HepG2 (cell line): ENCODE data around the gene KCNJ14. TPM values are rescaled to one million over a fixed set of nuclear protein-coding genes. Genes with fewer than 3 reads are reported as not detected.

Experiments used
- ATAC-seq: fragments of 200-7000 bp; cut with Tn5 transposase; 3 replicates; pipeline ENCODE4 v1.9.1; 2020; ENCODE audit warnings: mild to moderate bottlenecking, moderate library complexity
- BruUV-seq: library from RNA; stranded (reverse); fragments of 400-500 nt; replicated peaks from 2 replicates; lab custom pipeline; 2021; lab: Mats Ljungman, UMichigan
- CTCF ChIA-PET: fragments of 300-600 bp; formaldehyde crosslinking; extraction: SDS; loops from one replicate; lab custom pipeline; 2021; ENCODE audit warnings: low total read pairs, inconsistent platforms, low intra/inter-chr PET ratio; lab: Yijun Ruan, JAX
- POLR2A ChIA-PET: fragments of 350-600 bp; sonication (Branson Sonifier 250); formaldehyde crosslinking; loops from one replicate; lab custom pipeline; 2020; ENCODE audit warnings: antibody characterized with exemption, inconsistent platforms; lab: Yijun Ruan, JAX
- DNase-seq: peaks from one replicate; pipeline ENCODE4 v3.0.0-alpha.2; 2015; ENCODE audit warnings: low spot score
- FAIRE-seq: peaks from 3 replicates; lab custom pipeline; 2011; peaks lifted over from hg19 to GRCh38; lab: Jason Lieb, UNC
- H2AFZ ChIP-seq: one replicate; pipeline ENCODE4 v1.6.1; 2011; ENCODE audit warnings: low read length, inconsistent platforms
- H3K27ac ChIP-seq: fragments of 300-600 bp; 3 replicates; pipeline ENCODE4 v1.8.0; 2011; ENCODE audit warnings: mixed run types, mild to moderate bottlenecking, mixed read lengths, low read length, inconsistent platforms; ENCODE audit not compliant: insufficient read depth; ENCODE audit errors: extremely low read length
- H3K27me3 ChIP-seq, 2 experiments: fragments of 200-600 bp in 1 of 2; 2 replicates in 1 of 2; 3 replicates in 1 of 2; pipeline versions ENCODE4 v1.6.0 to v1.8.0; 2011; ENCODE audit warnings: low read length in 2 of 2, mild to moderate bottlenecking in 2 of 2, moderate library complexity in 2 of 2, inconsistent platforms in 1 of 2; ENCODE audit not compliant: insufficient read depth in 2 of 2, control insufficient read depth in 1 of 2
- H3K36me3 ChIP-seq, 2 experiments: fragments of 200-600 bp in 1 of 2; replicated peaks in 1 of 2; 2 replicates in 1 of 2; 3 replicates in 1 of 2; pipeline versions ENCODE4 v1.5.1 to v1.8.0; 2011; ENCODE audit warnings: low read length in 2 of 2, inconsistent platforms in 1 of 2; ENCODE audit not compliant: insufficient read depth in 2 of 2, control insufficient read depth in 1 of 2
- H3K4me1 ChIP-seq: 2 replicates; pipeline ENCODE4 v1.5.1; 2012; ENCODE audit warnings: low read length, inconsistent platforms; ENCODE audit not compliant: insufficient read depth
- H3K4me2 ChIP-seq: 2 replicates; pipeline ENCODE4 v1.6.0; 2011; ENCODE audit warnings: low read depth, low read length, inconsistent platforms
- H3K4me3 ChIP-seq, 3 experiments: fragments of 200-600 bp in 1 of 3; sonication (generic), shearing (Covaris generic) in 1 of 3; replicated peaks in 1 of 3; 2 replicates each; pipeline ENCODE4 v1.5.1; 2011 to 2016; ENCODE audit warnings: low read length in 3 of 3, inconsistent platforms in 2 of 3, low read depth in 2 of 3, mild to moderate bottlenecking in 2 of 3, control low read depth in 1 of 3, mixed read lengths in 1 of 3; ENCODE audit not compliant: insufficient read depth in 1 of 3
- H3K79me2 ChIP-seq: one replicate; pipeline ENCODE4 v1.6.1; 2011; ENCODE audit warnings: low read length, inconsistent platforms; ENCODE audit not compliant: insufficient read depth
- H3K9ac ChIP-seq: 2 replicates; pipeline ENCODE4 v1.6.0; 2011; ENCODE audit warnings: mild to moderate bottlenecking, low read depth, low read length, inconsistent platforms; ENCODE audit not compliant: insufficient read depth
- H3K9me3 ChIP-seq: 2 replicates; pipeline ENCODE4 v1.5.1; 2012; ENCODE audit warnings: mild to moderate bottlenecking, low read length
- H4K20me1 ChIP-seq: 2 replicates; pipeline ENCODE4 v1.6.0; 2011; ENCODE audit warnings: inconsistent platforms, mild to moderate bottlenecking, low read length, moderate library complexity; ENCODE audit not compliant: insufficient read depth
- GATAD1 ChIP-seq: IDR thresholded peaks from 2 replicates; pipeline ENCODE4 v1.6.1; 2016; ENCODE audit warnings: missing genetic modification reagents, missing compliant biosample characterization
- HNRNPL ChIP-seq: fragments of 200-400 bp; formaldehyde crosslinking; IDR thresholded peaks from 2 replicates; pipeline ENCODE4 v1.6.1; 2017; ENCODE audit warnings: mild to moderate bottlenecking, low read depth, low read length
- JARID2 ChIP-seq: sonication (generic); formaldehyde crosslinking; IDR thresholded peaks from 2 replicates; pipeline ENCODE4 v1.8.1; 2023; ENCODE audit warnings: missing genetic modification reagents, inconsistent platforms; ENCODE audit not compliant: insufficient replicate concordance
- MATR3 ChIP-seq: sonication (generic); formaldehyde crosslinking; IDR thresholded peaks from 2 replicates; pipeline ENCODE4 v1.4.0; 2020; ENCODE audit warnings: missing genetic modification reagents
- ZKSCAN5 ChIP-seq: sonication (generic); formaldehyde crosslinking; IDR thresholded peaks from 2 replicates; pipeline ENCODE4 v1.5.1; 2020; ENCODE audit warnings: mild to moderate bottlenecking, missing genetic modification reagents
- WGBS: methylation state at CpG from one replicate; pipeline ENCODE4 v1.1.6; 2017; ENCODE audit warnings: low lambda C conversion rate; 5-methylcytosine and 5-hydroxymethylcytosine counted together
- in situ Hi-C: cut with HindIII; loops from 2 replicates; pipeline ENCODE4 v1.10.0; 2017; ENCODE audit warnings: low pct_unique_long_range_greater_than_20kb; ENCODE audit not compliant: extremely low pct_ligation_motif_present
- intact Hi-C: fragments of 100-400 bp; cut with micrococcal nuclease; formaldehyde crosslinking; loops from one replicate; pipeline ENCODE4 v1.10.0; 2022; ENCODE audit not compliant: unreplicated experiment
- polyA plus RNA-seq, 8 experiments: library from polyadenylated mRNA; depleted of rRNA in 3 of 8; stranded (reverse) in 7 of 8; unstranded in 1 of 8; fragments of >200 nt; fragmentation: Illumina TruSeq in 4 of 8; extraction: Trizol in 4 of 8; gene quantifications; 2 replicates each; pipeline versions ENCODE4 v1.2.1 to v1.2.3, GENCODE V29; 2011 to 2016; ENCODE audit warnings: low read depth in 4 of 8, missing spikeins in 1 of 8, mixed read lengths in 1 of 8; ENCODE audit not compliant: insufficient read depth in 1 of 8
- total RNA-seq, 5 experiments: library from RNA; depleted of rRNA; stranded (reverse); fragments of >200 nt; fragmentation: Illumina TruSeq; extraction: Trizol; gene quantifications; 2 replicates each; pipeline ENCODE4 v1.2.3, GENCODE V29; 2016; ENCODE audit warnings: low read depth in 1 of 5
- TF ChIP-seq, protein P1 (sequence below): sonication (generic); formaldehyde crosslinking; IDR thresholded peaks from 2 replicates; pipeline ENCODE4 v1.4.0; 2020; ENCODE audit warnings: missing genetic modification reagents

KCNJ14 gene
- total and polyA plus RNA-seq, 2 of the 13 experiments (the other 11 are each of a cell fraction or from before 2014, with no cell fraction given): 0.20 to 0.51 TPM

DNA sequence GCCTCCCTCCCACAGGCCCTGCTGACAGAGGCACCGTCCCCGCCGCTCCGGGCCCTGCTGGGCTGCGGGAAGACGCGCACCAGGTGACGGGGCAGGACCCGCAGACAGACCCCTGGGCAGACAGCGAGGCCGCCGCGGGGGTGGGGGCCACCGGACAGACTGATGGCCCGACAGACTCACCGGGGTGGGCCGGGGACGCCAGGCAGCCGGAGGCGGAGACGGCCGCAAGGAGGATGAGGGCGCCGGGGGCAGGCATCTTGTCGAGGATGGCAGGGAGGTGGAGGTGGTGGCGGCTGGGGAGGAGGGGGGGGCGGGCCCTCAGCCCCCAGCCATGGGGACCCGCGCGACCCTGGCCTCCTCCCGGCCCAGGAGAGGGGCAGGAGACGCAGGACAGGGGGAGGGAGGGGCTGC lies 56.0 kb downstream of the KCNJ14 start:
- Histone ChIP-seq H3K4me2 (no peak overlapping the region), H3K36me3 (no peaks in the 10 kb centered on the region), H3K79me2 (no peaks in the 10 kb centered on the region), H3K4me1 (peaks cover 21% of the 10 kb centered on the region), H3K9ac (no peak overlapping the region), H3K27ac (no peak overlapping the region), H2AFZ (no peak overlapping the region), H4K20me1 (no peaks in the 10 kb centered on the region), H3K4me3 (no peak overlapping the region), H3K27me3 (peaks cover 7 to 39% of the 10 kb centered on the region in 2 experiments; a peak in 4 of 5 replicates), H3K9me3 (no peaks in the 10 kb centered on the region)
- BruUV-seq: no TSS peak
- no peak for FAIRE-seq
- intact Hi-C loops (no loop called here), in situ Hi-C loops (no loop called here)
- CTCF ChIA-PET: no interaction called here
- POLR2A ChIA-PET: no interaction called here
- TF ChIP-seq, protein P1, sequence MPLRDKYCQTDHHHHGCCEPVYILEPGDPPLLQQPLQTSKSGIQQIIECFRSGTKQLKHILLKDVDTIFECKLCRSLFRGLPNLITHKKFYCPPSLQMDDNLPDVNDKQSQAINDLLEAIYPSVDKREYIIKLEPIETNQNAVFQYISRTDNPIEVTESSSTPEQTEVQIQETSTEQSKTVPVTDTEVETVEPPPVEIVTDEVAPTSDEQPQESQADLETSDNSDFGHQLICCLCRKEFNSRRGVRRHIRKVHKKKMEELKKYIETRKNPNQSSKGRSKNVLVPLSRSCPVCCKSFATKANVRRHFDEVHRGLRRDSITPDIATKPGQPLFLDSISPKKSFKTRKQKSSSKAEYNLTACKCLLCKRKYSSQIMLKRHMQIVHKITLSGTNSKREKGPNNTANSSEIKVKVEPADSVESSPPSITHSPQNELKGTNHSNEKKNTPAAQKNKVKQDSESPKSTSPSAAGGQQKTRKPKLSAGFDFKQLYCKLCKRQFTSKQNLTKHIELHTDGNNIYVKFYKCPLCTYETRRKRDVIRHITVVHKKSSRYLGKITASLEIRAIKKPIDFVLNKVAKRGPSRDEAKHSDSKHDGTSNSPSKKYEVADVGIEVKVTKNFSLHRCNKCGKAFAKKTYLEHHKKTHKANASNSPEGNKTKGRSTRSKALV (CRISPR knock-in tag): no peak
- TF ChIP-seq HNRNPL (no peak), ZKSCAN5 (no peak), GATAD1 (no peak), JARID2 (CRISPR knock-in tag) (no peak), MATR3 (CRISPR knock-in tag) (no peak)
- DNase-seq: no peak
- ATAC-seq: no peak
- 7% methylated on average over 11 of the region's 32 CpGs for WGBS
